Measurements from ENCODE around the gene ZNF559.
"Not testable (repeated sequence)": the region's sequence is repeated elsewhere in the genome, so short reads cannot be mapped to it uniquely, and the experiment has no call there.

Gene ZNF559

DNA sequence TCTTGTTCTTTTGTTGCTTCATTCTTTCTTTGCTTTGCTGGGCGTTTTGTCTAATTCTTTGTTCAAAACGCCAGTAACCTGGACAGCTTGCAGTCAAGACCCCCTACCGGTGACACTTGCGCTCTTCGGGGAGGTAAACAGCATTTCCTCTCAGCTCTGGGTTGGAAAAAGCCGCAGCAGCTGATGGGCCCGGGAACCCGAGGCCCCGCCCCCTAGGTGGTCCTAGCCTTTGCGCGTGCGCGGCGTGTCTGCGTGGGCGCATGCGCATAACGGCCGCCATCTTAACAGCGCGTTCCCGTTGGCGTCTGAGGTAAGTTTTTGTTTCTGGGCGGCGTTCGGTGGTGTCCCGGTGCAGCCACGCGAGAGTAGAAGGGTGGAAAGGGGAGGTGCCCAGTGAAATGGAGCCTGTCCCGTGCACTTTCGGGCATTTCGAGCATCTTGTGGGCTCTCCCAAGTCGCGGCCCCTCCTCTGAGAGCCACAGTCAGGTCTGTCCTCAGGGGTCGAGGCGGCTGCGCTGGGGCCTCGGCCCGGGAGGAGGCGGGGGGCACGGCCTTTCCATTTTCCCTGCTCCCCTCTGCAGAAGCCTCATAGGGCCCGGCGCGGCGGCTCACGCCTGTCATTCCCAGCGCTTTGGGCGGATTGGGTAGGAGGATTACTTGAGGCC is at the start of gene ZNF559:
TSS of gene ZNF559 (plus strand) at position 261 of the 665 bp plus-strand sequence. CDS start 14,371 bp downstream, outside the sequence.
- DNase-seq (ENCODE audit: extremely low read depth in 1 of 2, low read depth in 1 of 2) = peak; percentile 89 to 93

DNA sequence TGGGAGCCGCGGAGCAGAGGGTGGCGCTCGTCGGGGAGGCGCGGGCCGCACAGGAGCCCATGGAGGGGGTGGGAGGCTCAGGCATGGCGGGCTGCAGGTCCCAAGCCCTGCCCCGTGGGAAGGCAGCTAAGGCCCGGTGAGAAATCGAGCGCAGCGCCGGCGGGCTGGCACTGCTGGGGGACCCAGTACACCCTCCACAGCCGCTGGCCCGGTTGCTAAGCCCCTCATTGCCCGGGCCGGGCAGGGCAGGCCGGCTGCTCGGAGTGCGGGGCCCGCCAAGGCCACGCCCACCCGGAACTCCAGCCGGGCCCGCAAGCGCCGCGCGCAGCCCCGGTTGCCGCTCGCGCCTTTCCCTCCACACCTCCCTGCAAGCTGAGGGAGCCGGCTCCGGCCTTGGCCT is 40.5 kb upstream of the ZNF559 start:
- DNase-seq (ENCODE audit: extremely low read depth in 1 of 2, low read depth in 1 of 2) = peak in 1 of 2 donors; percentile 14

DNA sequence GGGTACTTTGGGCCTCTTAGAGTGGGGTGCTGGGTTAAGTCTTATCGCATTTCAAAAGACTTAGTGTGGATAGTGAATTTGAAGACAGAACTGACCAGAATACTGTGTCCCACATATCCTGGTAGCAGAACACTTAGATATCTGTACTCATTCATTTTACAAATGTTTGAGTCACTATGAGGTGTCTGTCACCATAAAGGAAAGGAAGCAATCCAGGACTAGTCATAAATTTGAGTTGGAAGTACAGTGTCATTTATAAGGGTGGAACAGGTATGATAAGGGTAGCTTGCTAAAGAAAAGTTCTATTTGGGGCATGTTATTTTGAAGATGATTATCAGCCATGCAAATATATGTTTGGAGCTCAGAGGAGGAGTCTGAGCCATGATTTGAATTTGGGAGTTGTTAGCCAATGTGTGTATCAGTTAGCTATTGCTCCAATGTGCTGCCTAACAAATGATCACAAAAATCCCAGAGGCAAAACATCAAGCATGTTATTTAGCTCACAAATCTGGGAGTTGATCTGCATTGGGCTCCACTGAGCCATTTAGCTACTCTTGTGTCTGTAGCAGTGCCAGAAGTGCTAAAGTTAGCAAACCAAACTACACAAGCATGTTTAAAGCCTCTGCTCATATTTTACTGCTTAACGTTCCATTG is 34.6 kb upstream of the ZNF559 start:
- no peak for DNase-seq (ENCODE audit: extremely low read depth in 1 of 2, low read depth in 1 of 2)

DNA sequence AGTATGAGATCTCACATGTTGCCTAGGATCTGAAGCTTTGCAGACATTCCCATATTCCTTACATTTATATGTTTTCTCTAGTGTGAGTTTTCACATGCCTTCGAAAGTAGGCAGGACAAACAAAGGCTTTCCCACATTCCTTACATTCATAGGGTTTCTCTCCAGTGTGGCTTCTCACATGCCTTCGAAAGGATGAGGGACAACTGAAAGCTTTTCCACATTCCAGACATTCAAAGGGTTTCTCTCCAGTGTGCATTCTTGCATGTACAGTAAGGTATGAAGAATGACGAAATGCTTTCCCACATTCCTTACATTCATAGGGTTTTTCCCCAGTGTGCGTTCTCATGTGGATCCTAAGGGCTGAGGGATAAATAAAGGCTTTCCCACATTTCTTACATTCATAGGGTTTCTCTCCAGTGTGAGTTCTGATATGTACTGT is 28.5 kb upstream of the ZNF559 start:
- no peak for DNase-seq (ENCODE audit: extremely low read depth in 1 of 2, low read depth in 1 of 2)

DNA sequence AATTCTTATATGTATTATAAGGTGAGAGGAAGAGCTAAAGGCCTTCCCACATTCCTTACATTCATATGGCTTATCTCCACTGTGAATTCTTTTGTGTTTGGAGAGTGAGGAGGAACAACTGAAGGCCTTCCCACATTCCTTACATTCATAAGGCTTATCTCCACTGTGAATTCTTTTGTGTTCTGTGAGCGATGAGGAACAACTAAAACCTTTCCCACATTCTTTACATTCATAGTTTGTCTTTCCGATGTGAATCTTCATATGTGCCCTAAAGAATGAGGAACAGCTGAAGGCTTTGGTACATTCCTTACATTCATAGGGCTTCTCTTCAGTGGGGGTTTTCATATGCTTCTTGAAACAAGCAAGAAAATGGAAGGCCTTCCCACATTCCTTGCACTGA is 27.6 kb upstream of the ZNF559 start:
- DNase-seq (ENCODE audit: extremely low read depth in 1 of 2, low read depth in 1 of 2) = no peak

GRCh38 chr19:9306443-9306842 is 17.5 kb upstream of the ZNF559 start:
- no peak for DNase-seq (ENCODE audit: extremely low read depth in 1 of 2, low read depth in 1 of 2)

- DNase-seq (ENCODE audit: extremely low read depth in 1 of 2, low read depth in 1 of 2) = no peak
Measured at GRCh38 chr19:9308091-9308770, 15.7 kb upstream of the ZNF559 start.

GRCh38 chr19:9309139-9309973 is 14.6 kb upstream of the ZNF559 start, which contains the start of gene ZNF699:
Gene ZNF699 (minus strand): TSS chr19:9309838. CDS start chr19:9305119, 4,719 bp downstream.
- peak; percentile 94 to 99 for DNase-seq (ENCODE audit: extremely low read depth in 1 of 2, low read depth in 1 of 2)

DNA sequence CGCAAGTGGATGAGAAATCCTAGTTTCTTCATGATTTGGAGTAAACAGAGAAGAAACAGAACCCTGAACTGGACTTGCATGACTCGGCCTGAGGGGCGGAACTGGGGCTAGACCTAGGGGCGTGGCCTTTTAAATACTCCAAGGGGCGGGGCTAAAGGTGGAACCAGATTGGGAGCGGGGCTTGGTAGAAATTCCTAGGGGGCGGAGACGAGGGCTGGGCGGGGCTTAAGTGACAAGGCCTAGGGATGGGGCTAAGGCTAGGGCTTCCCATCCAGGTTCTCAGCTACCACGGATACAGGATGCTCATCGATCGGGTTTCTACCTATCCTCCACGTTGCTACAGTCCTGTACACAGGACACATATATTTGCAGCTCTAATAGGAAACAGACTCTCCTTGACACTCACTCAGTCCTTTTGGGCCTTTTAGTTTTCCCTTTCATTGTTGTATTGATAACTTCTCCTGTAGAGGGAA is 14.0 kb upstream of the ZNF559 start:
- peak in 1 of 2 donors; percentile 84 for DNase-seq (ENCODE audit: extremely low read depth in 1 of 2, low read depth in 1 of 2)

GRCh38 chr19:9313756-9314155 is 10.2 kb upstream of the ZNF559 start:
- DNase-seq (ENCODE audit: extremely low read depth in 1 of 2, low read depth in 1 of 2) = no peak

DNA sequence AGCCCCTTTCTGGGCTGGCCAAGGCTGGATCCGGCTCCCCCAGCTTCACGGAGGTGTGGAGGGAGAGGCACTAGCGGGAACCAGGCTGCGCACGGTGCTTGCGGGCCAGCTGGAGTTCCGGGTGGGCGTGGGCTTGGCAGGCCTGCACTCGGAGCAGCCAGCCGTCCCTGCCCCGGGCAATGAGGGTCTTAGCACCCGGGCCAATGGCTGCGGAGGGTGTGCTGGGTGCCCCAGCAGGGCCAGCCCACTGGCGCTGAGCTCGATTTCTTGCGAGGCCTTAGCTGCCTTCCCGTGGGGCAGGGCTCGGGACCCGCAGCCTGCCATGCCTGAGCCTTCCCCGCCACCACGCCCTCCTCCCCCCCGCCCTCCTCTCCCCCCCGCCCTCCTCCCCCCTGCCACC is 2.6 kb upstream of the ZNF559 start:
- DNase-seq (ENCODE audit: extremely low read depth in 1 of 2, low read depth in 1 of 2) = no peak

GRCh38 chr19:9321756-9322155 is 2.2 kb upstream of the ZNF559 start:
- not testable (repeated sequence) for DNase-seq (ENCODE audit: extremely low read depth in 1 of 2, low read depth in 1 of 2)

DNA sequence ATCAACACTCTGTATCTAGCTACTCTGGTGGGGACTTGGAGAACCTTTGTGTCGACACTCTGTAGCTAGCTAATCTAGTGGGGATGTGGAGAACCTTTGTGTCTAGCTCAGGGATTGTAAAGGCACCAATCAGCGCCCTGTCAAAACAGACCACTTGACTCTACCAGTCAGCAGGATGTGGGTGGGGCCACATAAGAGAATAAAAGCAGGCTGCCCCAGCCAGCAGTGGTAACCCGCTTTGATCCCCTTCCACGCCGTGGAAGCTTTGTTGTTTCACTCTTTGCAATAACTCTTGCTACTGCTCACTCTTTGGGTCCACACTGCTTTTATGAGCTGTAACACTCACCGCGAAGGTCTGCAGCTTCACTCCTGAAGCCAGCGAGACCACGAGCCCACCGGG is 1.8 kb upstream of the ZNF559 start:
- DNase-seq (ENCODE audit: extremely low read depth in 1 of 2, low read depth in 1 of 2) = not testable (repeated sequence)

DNA sequence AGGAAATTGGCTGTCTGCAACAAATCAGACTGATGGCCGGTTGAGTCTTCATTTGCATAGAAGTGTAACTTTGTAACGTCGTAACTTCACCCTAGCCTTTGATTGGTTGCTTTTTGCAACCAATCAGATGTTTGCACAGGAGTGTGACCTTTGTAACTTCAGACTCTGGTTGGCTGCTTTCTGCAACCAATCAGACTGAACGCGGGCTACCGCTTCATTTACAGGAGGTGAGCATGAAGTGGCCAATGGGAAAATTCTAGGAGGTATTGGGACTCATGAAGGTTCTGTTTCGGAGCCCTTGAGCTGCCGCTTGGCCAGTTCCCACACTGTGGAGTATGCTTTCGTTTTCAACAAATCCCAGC is 441 bp upstream of the ZNF559 start:
- DNase-seq (ENCODE audit: extremely low read depth in 1 of 2, low read depth in 1 of 2) = peak in 1 of 2 donors; percentile 35

DNA sequence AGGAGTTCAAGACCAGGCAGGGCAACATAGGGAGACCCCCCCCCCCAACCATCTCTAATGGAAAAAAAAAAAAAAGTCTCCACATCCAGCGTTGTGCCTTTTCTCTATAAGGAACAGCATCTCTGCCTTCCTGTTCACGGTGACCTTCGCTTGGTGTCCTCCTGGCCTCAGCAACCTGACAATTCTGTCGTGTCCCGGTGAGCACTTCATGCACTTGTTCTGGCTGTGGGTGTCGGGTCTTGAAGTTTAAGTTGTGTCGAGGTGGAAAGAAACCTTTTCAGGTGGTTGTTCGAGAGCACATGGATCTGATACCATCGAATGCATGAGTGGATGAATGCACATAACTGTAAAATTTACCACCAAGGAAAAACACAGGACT is 594 bp downstream of the ZNF559 start:
- no peak for DNase-seq (ENCODE audit: extremely low read depth in 1 of 2, low read depth in 1 of 2)

DNA sequence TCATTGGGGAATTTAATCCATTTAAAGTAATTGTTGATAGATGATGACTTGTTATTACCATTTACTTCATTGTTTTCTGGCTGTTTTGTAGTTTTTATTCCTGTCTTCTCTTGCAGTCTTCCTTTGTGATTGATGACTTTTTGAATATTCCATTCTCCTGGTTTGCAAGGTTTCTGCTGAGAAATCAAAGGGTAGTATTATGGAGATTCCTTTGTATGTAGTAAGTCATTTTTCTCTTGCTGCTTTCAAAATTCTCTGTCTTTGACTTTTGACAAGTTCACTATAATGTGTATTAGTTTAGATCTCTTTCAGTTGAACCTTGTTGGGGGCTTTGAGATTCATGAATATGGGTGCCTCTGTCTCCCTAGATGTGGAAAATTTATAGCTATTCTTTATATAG is 6.0 kb downstream of the ZNF559 start:
- no peak for DNase-seq (ENCODE audit: extremely low read depth in 1 of 2, low read depth in 1 of 2)

DNA sequence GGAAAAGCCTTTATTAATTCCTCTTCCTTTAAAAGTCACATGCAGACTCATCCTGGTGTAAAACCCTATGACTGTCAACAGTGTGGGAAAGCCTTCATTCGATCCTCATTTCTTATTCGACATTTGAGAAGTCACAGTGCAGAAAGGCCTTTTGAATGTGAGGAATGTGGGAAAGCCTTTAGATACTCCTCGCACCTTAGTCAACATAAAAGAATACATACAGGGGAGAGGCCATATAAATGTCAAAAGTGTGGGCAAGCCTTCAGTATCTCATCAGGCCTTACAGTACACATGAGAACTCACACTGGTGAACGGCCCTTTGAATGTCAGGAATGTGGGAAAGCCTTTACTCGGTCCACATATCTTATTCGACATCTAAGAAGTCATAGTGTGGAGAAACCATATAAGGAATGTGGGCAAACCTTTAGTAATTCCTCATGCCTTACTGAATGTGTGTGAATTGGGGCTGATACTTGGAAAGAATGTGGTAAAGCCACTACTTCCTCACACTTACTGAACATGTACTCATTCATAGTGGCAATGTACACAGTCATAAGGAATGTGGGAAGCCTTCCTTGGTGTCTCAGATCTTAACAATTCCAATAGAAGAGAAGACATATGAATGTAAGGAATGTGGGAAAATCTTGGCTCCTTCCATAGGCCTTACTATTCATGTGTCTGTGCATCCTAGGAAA is 18.8 kb downstream of the ZNF559 start:
- no peak for DNase-seq (ENCODE audit: extremely low read depth in 1 of 2, low read depth in 1 of 2)

DNA sequence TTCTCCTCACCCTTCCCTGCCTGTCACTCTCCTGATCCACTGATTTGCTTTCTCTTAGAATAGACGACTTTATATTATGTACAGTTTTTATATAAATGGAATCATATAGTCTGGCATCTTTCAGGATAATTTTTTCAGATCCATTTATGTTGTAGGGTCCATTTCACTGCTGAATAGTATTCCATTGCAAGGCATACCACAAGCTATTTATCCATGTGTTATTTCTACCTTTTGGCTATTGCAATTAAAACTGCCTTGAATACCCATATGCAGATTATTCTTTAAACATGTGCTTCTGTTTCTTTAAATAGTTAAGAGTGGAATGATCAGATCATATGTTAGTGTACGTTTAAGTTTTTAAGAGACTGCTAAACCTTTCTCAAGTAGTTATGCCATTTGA is 21.0 kb downstream of the ZNF559 start:
- DNase-seq (ENCODE audit: extremely low read depth in 1 of 2, low read depth in 1 of 2) = no peak

- no peak for DNase-seq (ENCODE audit: extremely low read depth in 1 of 2, low read depth in 1 of 2)
Measured at GRCh38 chr19:9348253-9348652, 24.3 kb downstream of the ZNF559 start.

DNA sequence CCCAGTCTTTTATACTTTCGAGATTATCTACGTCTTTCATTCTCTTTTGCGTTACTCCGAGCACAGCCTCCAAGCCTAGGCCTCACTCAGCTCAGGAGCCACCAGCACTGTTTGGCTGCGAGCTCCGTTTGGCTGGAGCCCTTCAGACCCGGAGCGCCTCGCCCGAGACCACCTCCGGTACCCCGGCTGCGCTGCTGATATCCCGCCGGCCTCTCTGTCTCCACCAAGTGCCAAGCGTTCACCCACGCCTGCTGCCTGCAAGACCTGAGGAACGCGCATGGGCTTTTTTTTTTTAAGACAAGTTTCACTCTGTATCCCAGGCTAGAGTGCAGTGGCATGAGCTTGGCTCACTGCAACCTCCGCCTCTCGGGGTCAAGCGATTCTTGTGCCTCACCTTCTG is 24.7 kb downstream of the ZNF559 start:
- DNase-seq (ENCODE audit: extremely low read depth in 1 of 2, low read depth in 1 of 2) = no peak

Measured in stimulated activated CD8-positive, alpha-beta memory T cell treated with anti-CD3 and anti-CD28 coated beads, Interleukin-7, amount 100 ng/mL, for 48 hours (primary cell).